HTR-8/SVneo (cell line): ENCODE data around the gene ACAP2.
A peak's percentile ranks its signal among the peaks of the same experiment; 100 is the strongest.
"Not testable (repeated sequence)": the region's sequence is repeated elsewhere in the genome, so short reads cannot be mapped to it uniquely, and the experiment has no call there.

ENCODE experiments used
- DNase-seq: peaks from one replicate; pipeline ENCODE4 v3.0.0; 2011; ENCODE audit warnings: low spot score, mixed read lengths; ENCODE audit not compliant: insufficient read length
- FAIRE-seq: peaks from 2 replicates; lab custom pipeline; 2011; peaks lifted over from hg19 to GRCh38; lab: Jason Lieb, UNC

The ACAP2 gene

DNA sequence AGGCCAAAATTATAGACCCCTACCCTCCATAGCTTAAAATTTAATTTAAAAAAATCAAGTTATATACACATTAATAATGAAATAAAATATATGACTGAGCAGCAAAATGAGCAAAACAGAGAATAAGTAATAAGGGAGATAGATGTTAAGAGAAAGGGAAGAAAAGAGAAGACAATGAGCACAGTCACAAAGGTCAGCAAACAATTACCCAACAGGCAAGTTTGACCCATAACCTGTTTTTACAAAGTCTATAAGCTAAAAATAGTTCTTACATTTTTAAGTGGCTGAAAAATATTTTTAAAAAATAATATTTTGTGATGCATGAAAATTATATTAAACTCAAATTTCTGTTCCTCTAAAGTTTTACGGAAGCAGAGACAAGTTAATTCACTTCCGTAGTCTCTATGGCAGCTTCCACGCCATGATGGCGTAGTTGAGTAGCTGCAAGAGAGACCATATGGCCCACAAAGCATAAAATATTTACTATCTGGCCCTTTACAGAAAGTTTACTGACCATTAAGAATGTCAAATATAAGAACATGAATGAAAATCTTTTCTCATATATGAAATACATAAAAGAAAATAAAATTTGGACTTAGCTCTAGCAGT lies 47.5 kb downstream of the ACAP2 start:
- FAIRE-seq (no peak), DNase-seq (no peak)

DNA sequence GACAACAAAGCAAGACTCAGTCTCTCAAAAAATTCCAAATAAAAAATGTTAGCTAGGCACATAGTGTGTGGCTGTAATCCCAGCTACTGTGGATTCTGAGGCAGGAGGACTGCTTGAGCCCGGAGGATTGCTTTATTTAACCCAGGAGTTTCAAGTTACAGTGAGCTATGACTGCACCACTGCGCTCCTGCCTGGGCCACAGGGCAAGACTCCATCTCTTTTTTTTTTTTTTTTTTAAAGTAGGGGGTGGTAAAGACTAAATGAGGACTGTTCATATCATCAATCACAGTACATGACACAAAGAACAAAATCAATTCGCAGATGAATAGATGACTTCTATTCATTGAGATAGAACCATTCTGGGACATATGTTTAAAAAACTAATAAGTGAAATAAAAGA lies 48.1 kb downstream of the ACAP2 start:
- FAIRE-seq, result no peak

DNA sequence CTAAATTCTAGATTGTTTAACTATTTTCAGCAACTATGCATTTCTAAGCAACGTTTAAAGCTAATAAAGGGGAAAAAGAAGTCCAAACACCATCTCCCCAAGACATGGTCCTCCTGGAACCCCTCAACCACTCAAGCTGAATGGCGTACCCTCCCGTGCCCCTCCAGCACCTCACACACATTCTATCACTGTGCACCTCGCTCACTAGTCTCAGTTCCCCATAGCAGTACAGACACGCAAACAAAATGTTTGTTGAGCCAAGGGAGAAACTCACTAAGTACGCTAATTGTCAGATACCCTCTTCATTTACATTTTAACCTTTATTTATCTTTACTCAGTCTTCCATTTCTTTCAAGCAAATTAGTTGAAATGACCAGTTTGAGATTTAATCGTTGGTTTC lies 48.8 kb downstream of the ACAP2 start:
- DNase-seq (no peak), FAIRE-seq (peak; percentile 28)

More for the DNA sequence above, 48.1 kb downstream of the ACAP2 start:
- no peak for DNase-seq

DNA sequence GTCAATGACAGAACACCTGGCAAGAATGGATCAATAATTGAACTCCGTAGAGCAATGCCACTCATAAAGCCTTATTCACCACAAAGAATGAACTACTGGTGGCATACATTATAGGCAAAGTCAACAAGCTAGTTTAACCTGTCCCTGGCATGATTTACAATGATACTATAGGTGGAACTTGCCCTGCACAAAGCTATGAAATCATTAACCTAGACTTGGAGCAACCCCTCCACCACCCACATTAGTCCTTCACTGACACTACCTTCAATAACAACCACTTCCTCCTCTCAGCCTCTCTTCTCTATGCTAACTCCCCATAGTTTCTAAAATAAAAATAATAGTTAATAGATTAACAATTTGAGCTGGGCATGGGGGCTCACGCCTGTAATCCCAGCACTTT lies 54.4 kb downstream of the ACAP2 start:
- DNase-seq (no peak), FAIRE-seq (no peak)

DNA sequence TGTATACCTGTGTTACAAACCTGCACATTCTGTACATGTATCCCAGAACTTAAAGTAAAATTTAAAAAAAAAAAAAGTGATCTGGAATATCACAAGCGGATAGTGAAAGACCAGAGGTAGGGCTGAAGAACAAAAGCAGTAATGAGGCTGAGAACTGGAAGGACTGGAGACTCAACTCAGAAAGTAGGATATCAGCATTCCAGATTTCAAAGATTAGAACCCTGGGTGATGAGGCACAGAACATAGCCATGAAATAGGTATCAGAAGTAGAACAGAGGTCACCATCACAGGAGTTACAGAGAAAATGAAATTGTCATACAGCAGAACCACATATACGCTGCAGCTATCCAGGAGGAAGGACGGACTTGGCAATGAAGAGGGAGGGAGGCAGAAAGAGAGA lies 56.1 kb downstream of the ACAP2 start:
- FAIRE-seq, result no peak
- no peak for DNase-seq

DNA sequence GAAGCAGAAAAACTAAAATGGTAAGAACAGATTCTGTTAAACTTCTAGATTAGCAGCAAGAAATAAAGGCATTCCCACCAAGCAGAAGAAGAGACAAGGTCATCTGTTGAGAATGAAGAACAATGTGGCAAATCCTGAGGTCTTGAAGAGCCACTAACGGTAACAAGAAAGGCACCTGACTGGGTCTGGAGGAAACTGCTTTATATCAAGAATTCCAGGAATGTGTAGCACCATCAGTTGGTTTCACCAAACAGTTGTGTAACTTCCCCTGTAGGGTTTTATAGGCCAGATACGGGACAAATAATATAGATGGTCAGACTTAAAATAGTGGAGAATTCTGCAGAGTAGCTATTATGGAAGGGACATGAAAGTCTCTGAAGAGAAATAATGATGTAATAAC lies 57.3 kb downstream of the ACAP2 start:
- DNase-seq (peak; percentile 55), FAIRE-seq (no peak)

DNA sequence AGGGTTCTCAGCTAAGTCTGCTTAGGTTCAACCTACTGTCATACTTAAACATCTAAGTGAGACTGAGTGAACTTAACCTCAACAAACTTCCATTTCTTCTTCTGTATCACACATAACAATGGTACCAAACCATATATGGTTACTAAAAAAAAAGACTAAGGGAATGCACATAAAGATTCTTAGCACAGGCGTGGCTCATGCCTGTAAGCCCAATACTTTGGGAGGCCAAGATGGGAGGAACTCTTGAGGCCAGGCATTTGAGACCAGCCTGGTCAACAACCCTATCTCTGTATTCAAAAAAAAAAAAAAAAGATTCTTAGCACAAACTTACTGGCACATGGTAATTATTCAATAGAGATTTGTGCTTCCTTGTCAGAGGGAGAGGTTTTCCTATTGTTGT lies 57.9 kb downstream of the ACAP2 start:
- DNase-seq (no peak), FAIRE-seq (no peak)

DNA sequence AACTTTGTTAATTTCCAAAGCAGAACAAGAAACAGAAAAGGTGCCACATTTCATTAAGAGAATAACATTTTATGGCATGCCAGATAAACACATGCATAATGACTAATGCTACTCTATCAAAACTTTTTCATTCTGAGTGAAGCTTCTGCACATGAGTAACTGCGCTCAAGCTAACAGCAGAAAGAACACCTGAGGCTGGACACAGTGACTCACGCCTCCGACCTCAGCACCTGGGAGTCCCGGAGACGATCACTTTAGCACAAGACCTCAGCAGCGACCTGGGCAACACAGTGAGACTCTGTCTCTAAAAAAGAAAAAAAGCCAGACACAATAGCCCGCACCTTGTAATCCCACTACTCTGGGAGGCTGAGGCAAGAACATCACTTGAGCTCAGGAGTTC lies 70.6 kb downstream of the ACAP2 start:
- no peak for DNase-seq
- no peak for FAIRE-seq

DNA sequence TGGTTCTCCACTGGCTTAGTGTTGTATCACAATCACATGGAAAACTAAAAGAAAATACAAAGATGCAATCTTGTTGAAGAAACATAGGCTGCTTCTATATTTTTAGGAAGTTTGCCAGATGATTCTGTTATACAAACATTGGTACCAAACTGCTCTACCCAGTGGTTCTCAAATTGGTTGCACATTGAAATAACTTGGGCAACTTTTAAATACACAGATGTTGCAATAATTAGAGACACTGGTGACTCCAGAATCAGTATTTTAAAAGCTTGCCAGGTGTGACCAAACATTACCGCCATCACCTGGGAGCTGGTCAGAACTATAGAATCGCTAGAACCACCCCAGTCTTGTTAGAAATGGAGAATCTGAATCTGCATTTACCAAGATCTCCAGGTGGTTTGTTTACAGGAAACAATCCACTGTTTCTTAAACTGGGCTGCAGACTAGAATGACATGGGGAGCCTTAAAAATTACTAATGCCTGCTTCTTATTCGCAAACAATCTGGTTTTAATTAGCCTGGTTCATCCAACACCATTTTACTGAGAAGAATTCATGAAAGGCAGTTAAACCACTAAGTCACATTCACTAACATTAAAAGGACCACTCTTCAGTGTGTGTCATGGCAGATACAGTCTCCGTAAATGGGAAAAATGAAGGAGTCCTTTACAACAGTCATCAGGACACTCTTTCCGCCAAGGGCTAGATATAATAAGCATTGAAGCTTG lies 76.5 kb downstream of the ACAP2 start:
- DNase-seq, result no peak
- no peak for FAIRE-seq

DNA sequence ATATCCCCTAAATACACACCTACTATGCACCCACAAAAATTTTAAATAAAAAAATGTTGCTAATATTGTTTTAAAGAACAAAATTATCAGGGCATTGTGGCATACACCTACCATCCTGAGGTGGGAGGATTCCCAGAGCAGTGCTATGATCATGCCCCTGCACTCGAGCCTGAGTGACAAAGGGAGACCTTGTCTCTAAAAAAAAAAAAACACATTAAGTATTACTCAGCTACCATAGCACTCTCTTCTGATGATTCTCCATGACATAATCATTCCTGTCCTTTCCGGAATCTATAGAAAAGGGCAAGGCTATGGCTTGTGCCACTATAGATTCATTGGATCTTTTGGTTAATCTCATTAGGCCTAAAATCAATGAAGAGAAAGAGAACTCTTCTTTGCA lies 77.4 kb downstream of the ACAP2 start:
- DNase-seq, result no peak
- FAIRE-seq, result no peak

DNA sequence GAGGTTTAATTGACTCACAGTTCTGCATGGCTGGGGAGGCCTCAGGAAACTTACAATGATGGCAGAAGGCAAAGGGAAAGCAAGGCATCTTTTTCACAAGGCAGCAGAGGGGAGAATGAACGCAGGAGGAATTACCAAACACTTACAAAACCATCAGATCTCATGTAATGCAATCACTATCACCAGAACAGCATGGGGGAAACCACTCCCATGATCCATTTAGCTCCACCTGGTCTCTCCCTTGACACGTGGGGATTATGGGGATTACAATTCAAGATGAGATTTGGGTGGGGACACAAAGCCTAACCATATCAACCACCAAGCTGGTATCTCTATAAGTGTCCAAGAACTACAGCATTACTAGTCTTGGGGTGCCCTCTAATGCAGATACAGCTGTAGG lies 85.0 kb downstream of the ACAP2 start:
- FAIRE-seq, DNase-seq: not testable (repeated sequence)

DNA sequence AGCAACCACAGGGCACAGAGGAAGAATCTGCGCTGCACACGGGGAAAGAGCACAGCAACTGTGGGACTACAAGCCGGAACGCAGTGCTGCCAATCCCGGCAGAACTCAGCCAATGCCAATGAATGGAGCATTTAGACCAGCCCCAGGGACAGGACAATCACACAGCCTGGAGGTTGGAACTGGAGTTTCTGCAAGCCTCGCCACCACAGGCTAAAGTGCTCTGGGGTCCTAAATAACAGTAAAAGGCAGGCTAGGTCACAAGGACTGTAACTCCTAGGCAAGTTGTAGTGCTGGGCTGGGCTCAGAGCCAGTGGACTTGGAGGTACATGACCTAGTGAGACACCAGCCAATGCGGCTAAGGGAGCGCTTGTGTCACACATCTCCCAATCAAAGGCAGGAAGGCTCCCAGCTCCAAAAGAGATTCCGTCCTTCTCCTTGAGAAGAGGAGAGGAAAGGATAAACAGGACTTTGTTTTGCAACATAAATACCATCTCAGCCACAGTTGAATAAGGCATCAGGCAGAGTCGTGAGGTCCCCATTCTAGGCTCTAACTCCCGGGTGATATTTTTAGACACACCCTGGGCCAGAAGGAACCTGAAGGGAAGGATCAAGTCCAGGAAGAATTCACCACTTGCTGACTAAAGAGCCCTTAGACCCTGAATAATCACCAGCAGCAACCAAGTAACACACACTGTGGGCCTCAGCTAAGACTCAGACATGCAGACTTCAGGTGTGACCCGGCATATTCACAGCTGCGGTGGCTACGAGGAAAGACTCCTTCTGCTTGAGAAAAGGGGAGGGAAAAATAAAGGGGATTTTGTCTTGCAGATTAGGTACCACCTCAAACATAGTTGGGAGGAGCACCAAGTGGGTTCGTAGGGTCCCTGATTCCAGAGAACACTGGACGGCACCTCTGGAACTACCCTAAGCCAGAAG lies 86.4 kb downstream of the ACAP2 start:
- DNase-seq (no peak), FAIRE-seq (no peak)

DNA sequence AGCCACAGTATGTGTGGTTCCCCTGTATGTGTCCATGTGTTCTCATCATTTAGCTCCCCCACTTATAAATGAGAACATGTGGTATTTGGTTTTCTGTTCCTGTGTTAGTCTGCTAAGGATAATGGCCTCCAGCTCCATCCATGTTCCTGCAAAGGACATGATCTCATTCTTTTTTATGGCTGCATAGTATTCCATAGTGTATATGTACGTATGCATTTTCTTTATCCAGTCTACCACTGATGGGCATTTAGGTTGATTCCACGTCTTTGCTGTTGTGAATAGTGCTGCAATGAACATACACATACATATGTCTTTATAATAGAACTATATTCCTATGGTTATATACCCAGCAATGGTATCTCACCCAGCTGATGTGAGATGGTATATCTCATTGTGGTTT lies 88.8 kb downstream of the ACAP2 start:
- not testable (repeated sequence) for DNase-seq, FAIRE-seq

DNA sequence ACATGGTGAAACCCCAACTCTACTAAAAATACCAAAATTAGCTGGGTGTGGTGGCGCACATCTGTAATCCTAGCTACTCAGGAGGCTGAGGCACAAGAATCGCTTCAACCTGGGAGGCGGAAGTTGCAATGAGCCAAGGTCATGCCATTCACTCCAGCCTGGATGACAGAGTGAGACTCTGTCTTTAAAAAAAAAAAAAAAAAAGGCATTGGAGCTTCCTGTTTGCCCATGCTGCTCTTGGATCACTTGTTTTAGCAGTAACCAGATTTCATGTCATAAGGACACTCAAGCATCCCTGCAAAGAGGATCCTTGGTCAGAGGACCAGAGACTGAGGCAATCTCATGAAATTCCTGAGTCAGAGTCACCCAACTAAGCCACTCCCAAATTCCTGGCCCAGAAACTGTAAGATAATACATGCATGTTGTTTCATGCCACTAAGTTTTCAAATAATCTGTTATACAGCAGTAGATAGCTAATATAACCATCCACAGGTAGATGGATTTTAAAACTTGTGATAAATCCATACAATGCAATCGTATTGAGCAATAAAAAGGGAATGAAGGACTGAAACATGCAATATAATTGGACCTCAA lies 89.8 kb downstream of the ACAP2 start:
- peak; percentile 53 for DNase-seq

DNA sequence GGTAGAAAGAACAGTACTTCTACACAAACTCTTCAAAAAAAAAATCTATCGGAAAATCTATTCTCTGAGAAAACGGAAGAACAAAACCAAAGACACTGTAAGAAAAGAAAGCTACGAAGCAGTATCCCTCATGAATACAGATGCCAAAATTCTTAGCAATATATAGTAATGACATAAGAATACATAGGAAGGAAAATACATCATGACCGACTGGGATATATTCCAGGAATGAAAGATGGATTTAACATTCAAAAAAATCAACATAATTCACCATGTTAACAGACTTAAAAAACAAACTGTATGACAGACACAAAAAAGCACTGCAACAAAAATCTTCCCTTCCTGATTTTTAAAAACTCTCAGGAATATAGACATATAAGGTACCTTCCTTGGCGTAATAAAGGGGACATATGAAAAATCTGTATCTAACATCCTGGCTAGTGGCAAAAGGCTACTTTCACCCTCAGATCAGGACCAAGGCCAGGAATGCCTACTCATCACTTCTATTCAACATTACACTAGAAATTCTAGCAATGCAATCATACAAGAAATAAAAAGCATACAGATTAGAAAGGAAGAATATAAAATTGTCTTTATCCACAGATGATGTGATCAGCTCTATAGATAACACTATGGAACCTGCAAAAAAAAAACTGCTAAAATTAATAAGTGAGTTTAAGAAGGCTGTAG lies 94.2 kb downstream of the ACAP2 start:
- FAIRE-seq (no peak), DNase-seq (no peak)

More for the DNA sequence above, 89.8 kb downstream of the ACAP2 start:
- no peak for FAIRE-seq

DNA sequence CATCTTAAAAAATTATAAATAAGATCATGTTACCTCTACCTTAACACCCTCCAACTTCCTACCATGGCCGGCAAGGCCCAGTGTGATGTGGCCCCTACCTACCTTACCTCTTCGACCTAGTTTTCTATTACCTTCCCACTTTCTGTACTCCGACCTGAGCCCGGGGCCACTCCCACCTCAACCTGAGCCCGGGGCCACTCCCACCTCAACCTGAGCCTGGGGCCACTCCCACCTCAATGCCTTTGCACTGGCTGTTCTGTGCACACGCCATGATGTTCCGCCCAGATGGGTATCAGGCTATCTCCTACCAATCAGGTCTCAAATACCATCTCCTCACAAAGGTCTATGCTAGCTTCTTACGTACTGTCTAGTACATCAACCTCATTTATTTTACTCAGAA lies 105.1 kb downstream of the ACAP2 start:
- DNase-seq (no peak), FAIRE-seq (no peak)

DNA sequence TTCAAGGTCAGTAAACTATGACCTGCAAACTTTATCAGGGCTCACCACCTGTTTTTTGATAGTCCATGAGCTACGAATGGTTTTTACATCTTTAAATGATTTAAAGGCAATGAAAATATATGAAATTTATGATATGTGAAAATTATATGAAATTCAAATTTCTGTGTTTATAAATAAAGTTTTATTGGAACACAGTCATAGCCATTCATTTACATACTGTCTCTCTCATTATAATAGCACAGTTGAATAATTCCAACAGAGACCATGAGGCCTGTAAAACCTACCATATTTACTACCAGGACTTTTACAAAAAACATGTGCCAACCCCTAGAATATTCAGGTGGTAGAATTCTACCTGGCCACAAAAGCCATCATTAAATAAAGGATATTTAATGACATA lies 107.9 kb downstream of the ACAP2 start:
- FAIRE-seq, result no peak
- DNase-seq, result no peak

DNA sequence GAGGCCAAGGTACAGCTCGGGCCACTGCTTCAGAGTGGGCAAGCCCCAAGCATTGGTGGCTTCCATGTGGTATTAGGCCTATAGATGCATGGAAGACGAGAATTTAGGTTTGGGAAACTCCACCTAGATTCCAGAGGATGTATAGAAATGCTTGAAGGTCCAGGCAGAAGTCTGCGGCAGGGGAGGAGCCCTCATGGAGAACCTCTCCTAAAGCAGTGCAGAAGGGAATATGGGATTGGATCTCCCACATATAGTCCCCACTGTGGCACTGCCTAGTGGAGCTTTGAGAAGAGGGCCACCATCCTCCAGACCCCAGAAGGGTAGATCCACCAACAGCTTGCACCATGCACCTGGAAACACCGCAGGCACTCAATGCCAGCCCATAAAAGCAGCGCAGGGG lies 123.8 kb downstream of the ACAP2 start:
- DNase-seq (no peak), FAIRE-seq (no peak)

DNA sequence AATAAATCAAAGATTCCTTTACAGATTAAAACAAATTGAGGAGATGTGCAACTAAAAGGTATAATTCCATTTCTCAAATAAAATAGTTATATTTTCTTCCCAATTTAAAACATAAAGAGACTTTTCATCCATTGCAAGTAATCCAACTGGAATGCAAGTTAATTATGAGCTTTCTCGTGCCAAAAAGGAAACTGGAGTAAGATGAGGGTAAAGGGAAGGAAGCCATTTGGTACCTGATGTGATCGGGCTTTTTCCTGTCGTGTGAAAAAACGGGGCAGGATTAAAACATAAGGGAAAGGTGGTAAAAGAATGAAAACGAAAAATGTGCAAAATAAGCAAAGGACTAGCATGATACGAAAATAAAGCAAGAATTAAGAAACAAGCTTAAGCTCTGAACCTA lies 130.1 kb downstream of the ACAP2 start:
- DNase-seq (no peak), FAIRE-seq (no peak)

DNA sequence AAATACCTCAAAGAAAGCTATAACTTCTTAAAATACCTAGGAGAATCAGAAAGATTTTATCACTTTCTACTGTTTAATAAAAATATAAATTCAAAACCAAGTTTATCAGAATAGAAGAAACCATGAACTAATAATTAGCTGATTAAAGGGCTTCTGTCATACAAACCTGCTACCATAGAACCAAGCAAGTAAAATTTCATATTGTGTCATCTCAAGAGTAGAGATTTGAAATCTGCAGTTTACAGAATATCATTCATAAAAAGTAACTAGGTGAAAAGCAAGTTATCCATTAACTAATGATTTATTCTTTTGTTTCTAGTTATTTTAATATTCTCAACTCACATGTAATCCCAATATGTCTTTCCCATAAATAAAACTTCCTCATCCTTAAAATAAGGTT lies 135.1 kb downstream of the ACAP2 start:
- DNase-seq (no peak), FAIRE-seq (no peak)
